Left ventricle myocardium inferior (tissue), 1 donor: Measurements from ENCODE around the gene PDZD2. TPM values are rescaled to one million over a fixed set of nuclear protein-coding genes. Genes with fewer than 3 reads are reported as not detected.

ENCODE experiments used
- DNase-seq: peaks from one replicate; pipeline ENCODE4 v3.0.0-alpha.2; 2020
- H3K27ac ChIP-seq: fragments of 200-600 bp; replicated peaks from 2 replicates; pipeline ENCODE4 v1.8.0; 2021
- H3K27me3 ChIP-seq: fragments of 200-600 bp; 2 replicates; pipeline ENCODE4 v1.8.0; 2021; ENCODE audit warnings: low read depth
- H3K36me3 ChIP-seq: fragments of 200-600 bp; 2 replicates; pipeline ENCODE4 v1.8.0; 2021
- H3K4me1 ChIP-seq: fragments of 200-600 bp; 2 replicates; pipeline ENCODE4 v1.8.0; 2021
- H3K4me3 ChIP-seq: fragments of 200-600 bp; 2 replicates; pipeline ENCODE4 v1.8.0; 2021; ENCODE audit warnings: mild to moderate bottlenecking, moderate library complexity
- H3K9me3 ChIP-seq: fragments of 200-600 bp; replicated peaks from 2 replicates; pipeline ENCODE4 v1.8.0; 2021
- CTCF ChIP-seq: fragments of 200-600 bp; IDR thresholded peaks from 2 replicates; pipeline ENCODE4 v1.8.0; 2021; ENCODE audit warnings: antibody characterized with exemption, mild to moderate bottlenecking, borderline replicate concordance
- intact Hi-C: fragments of 100-400 bp; cut with micrococcal nuclease; formaldehyde crosslinking; loops from one replicate; pipeline ENCODE4 v1.11.0; 2022
- total RNA-seq: library from RNA; stranded (reverse); fragmentation: NEBNext Ultra II Directional; extraction: Animal tissue kit (Norgen Biotek cat#: 25700); gene quantifications from one replicate; pipeline ENCODE4 v1.2.1, GENCODE V29; 2021
- donor health status: DM: no; HTN: yes; CAD: no; lungs with severe emphysema.

PDZD2 gene
- total RNA-seq, 1 donor from 2014 or later: 120 TPM

- no peaks in the 10 kb centered on the region for H3K36me3 ChIP-seq
- DNase-seq: no peak
- H3K4me1 ChIP-seq: peaks cover 49% of the 10 kb centered on the region
- intact Hi-C loops: no loop called here
- H3K27ac ChIP-seq: peak overlapping the region; percentile 65
- no peak overlapping the region for H3K4me3 ChIP-seq
- no peaks in the 10 kb centered on the region for H3K27me3 ChIP-seq
- no peak for TF ChIP-seq CTCF
- H3K9me3 ChIP-seq: no peaks in the 10 kb centered on the region
These were observed 128.6 kb downstream of the PDZD2 start for GRCh38 chr5:31767335-31768031.

GRCh38 chr5:31768046-31768445 is 129.1 kb downstream of the PDZD2 start:
- H3K4me3 ChIP-seq: no peak overlapping the region
- H3K9me3 ChIP-seq: no peaks in the 10 kb centered on the region
- H3K36me3 ChIP-seq: no peaks in the 10 kb centered on the region
- intact Hi-C loops: no loop called here
- peak overlapping the region; percentile 65 for H3K27ac ChIP-seq
- DNase-seq: peak; percentile 44
- H3K4me1 ChIP-seq: peaks cover 50% of the 10 kb centered on the region
- TF ChIP-seq CTCF: no peak
- no peaks in the 10 kb centered on the region for H3K27me3 ChIP-seq

DNA sequence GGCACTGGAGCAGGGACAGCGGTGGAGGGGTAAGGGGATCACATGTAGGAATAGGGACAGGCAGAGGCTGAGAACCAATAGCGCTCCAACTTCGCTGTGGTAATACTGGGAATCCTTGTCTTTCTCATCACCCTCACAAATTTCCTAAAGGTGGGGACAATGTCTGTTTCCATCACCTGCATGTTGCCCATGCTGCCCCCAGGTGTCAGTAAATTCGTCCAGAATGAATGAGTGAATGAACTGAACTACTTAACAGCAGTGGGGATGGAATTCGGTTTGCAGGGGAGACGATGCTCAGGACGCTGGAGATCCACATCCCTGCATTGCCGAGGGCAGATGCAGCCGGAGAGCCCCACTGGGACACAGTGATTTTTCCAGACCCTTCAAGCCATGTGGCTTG is 129.9 kb downstream of the PDZD2 start:
- TF ChIP-seq CTCF: no peak
- peak overlapping the region; percentile 65 for H3K27ac ChIP-seq
- peaks cover under 1% of the 10 kb centered on the region for H3K9me3 ChIP-seq
- DNase-seq: no peak
- no peaks in the 10 kb centered on the region for H3K27me3 ChIP-seq
- intact Hi-C loops: no loop called here
- H3K4me1 ChIP-seq: peaks cover 57% of the 10 kb centered on the region
- no peak overlapping the region for H3K4me3 ChIP-seq
- no peaks in the 10 kb centered on the region for H3K36me3 ChIP-seq

GRCh38 chr5:31769530-31769929 is 130.6 kb downstream of the PDZD2 start:
- no peak overlapping the region for H3K4me3 ChIP-seq
- peaks cover 8% of the 10 kb centered on the region for H3K9me3 ChIP-seq
- peaks cover 64% of the 10 kb centered on the region for H3K4me1 ChIP-seq
- H3K27ac ChIP-seq: peak overlapping the region; percentile 65
- no peak for DNase-seq
- TF ChIP-seq CTCF: no peak
- no peaks in the 10 kb centered on the region for H3K27me3 ChIP-seq
- no peaks in the 10 kb centered on the region for H3K36me3 ChIP-seq
- intact Hi-C loops: no loop called here

- intact Hi-C loops: no loop called here
- TF ChIP-seq CTCF: no peak
- Histone ChIP-seq H3K27ac (peak overlapping the region; percentile 65), H3K4me3 (no peak overlapping the region), H3K9me3 (peaks cover 10% of the 10 kb centered on the region), H3K27me3 (no peaks in the 10 kb centered on the region), H3K36me3 (no peaks in the 10 kb centered on the region), H3K4me1 (peaks cover 71% of the 10 kb centered on the region)
- no peak for DNase-seq
These were observed 131.3 kb downstream of the PDZD2 start for GRCh38 chr5:31770132-31770720.
